22Rv1 (cell line): ENCODE data around the gene PRKCB.

ENCODE experiments used
- CTCF ChIP-seq: fragments of 450-650 bp; IDR thresholded peaks from 2 replicates; pipeline ENCODE4 v1.5.1; 2017; ENCODE audit warnings: mild to moderate bottlenecking
- ZFX ChIP-seq: fragments of 450-650 bp; IDR thresholded peaks from 2 replicates; pipeline ENCODE4 v1.6.1; 2017; ENCODE audit warnings: antibody characterized with exemption, borderline replicate concordance

- TF ChIP-seq ZFX, result no peak
- TF ChIP-seq CTCF, result no peak
Measured at GRCh38 chr16:23889189-23889588, 53.4 kb downstream of the PRKCB start.
